ENCODE results near the gene ADAMTS4. TPM values are rescaled to one million over a fixed set of nuclear protein-coding genes. Genes with fewer than 3 reads are reported as not detected.

The ADAMTS4 gene
- total and polyA plus RNA-seq, 2 of the 4 experiments (the other 2 are of a cell fraction), result 0.39 to 0.72 TPM

- H4K91ac ChIP-seq (ENCODE audit: insufficient read depth, low read depth, low read length), result no peak overlapping the region
- no peak overlapping the region for H3K9ac ChIP-seq (ENCODE audit: low read depth, low read length)
- CTCF ChIA-PET, result interaction anchor here (1.4 kb wide), 1 partner anchor 160 kb away, joined by 6 read pairs; no protein-coding TSS in a partner anchor
- no peak overlapping the region for H2AFZ ChIP-seq (replicated peaks; ENCODE audit: low read length, poor library complexity)
- H3K36me3 ChIP-seq (ENCODE audit: control insufficient read depth, insufficient read depth, low read length), result no peaks in the 10 kb centered on the region
- no peak overlapping the region for H2BK120ac ChIP-seq (ENCODE audit: low read depth, low read length)
- no peak overlapping the region for H3K4ac ChIP-seq (ENCODE audit: low read depth, low read length)
- in situ Hi-C loops (cut with MboI; ENCODE audit: low sequenced_read_pairs), result no loop called here
- 48% methylated on average over 2 of the region's 6 CpGs; no CpG with 5 or more reads in 1 of the 2 experiments for WGBS, 2 experiments (ENCODE audit: extremely low coverage in 2 of 2, insufficient read length in 1 of 2)
- H4K20me1 ChIP-seq (ENCODE audit: insufficient read depth, low read length), result no peaks in the 10 kb centered on the region
- peaks cover 6% of the 10 kb centered on the region for H3K9me1 ChIP-seq (ENCODE audit: insufficient read depth, low read length)
- no peak overlapping the region for H2AK9ac ChIP-seq (replicated peaks; ENCODE audit: low read depth, low read length, poor library complexity)
- H3K56ac ChIP-seq (ENCODE audit: extremely low read depth, insufficient read depth, low read length), result no peak overlapping the region
- no peaks in the 10 kb centered on the region; the same call in 1 of the 2 replicates for H3K27me3 ChIP-seq (ENCODE audit: control insufficient read depth, insufficient read depth, low read length)
- H3K27ac ChIP-seq (ENCODE audit: insufficient read depth, low read length), result no peak overlapping the region
- no peak overlapping the region for H4K5ac ChIP-seq (ENCODE audit: low read depth, low read length)
- no peak overlapping the region for H2BK20ac ChIP-seq (ENCODE audit: low read depth, low read length)
- H4K8ac ChIP-seq (ENCODE audit: low read depth in 2 of 2, low read length in 2 of 2), result no peak overlapping the region
- no peak overlapping the region for H3K23ac ChIP-seq (ENCODE audit: low read depth, low read length)
- dilution Hi-C loops (cut with HindIII; ENCODE audit: low sequenced_read_pairs, unreplicated experiment), result no loop called here
- no peak overlapping the region for H3K18ac ChIP-seq (ENCODE audit: low read depth, low read length)
- no peak overlapping the region for H3K4me3 ChIP-seq (ENCODE audit: insufficient read depth, low read depth, low read length)
- H3K79me1 ChIP-seq (ENCODE audit: low read depth in 1 of 2, low read length in 2 of 2), result peaks cover 9 to 14% of the 10 kb centered on the region in 2 experiments; a peak in 3 of 4 replicates
- no peaks in the 10 kb centered on the region for H3K9me3 ChIP-seq (ENCODE audit: control insufficient read depth, insufficient read depth, low read length)
- POLR2A ChIA-PET (ENCODE audit: unreplicated experiment), result no interaction called here
- no peak overlapping the region for H3K14ac ChIP-seq (replicated peaks; ENCODE audit: low read depth, low read length)
- no TSS peak for BruUV-seq (replicated peaks)
- H2BK15ac ChIP-seq (ENCODE audit: low read depth, low read length), result no peak overlapping the region
- TF ChIP-seq ELK1 (IDR thresholded peaks at IDR 0.05; ENCODE audit: borderline replicate concordance, low read depth, low read length) (no peak), MAFK (IDR thresholded peaks at IDR 0.05; ENCODE audit: low read depth, low read length) (no peak), FOS (IDR thresholded peaks at IDR 0.05; ENCODE audit: low read depth, low read length) (no peak), MXI1 (IDR thresholded peaks at IDR 0.05; ENCODE audit: borderline replicate concordance, low read depth, low read length) (no peak), USF2 (IDR thresholded peaks at IDR 0.05; ENCODE audit: low read depth, low read length) (no peak), CHD1 (IDR thresholded peaks at IDR 0.05; ENCODE audit: low read depth, low read length) (no peak), RFX5 (IDR thresholded peaks at IDR 0.05; ENCODE audit: low read depth, low read length) (no peak), CEBPB (IDR thresholded peaks at IDR 0.05; ENCODE audit: low read depth, low read length) (no peak), CTCF (conservative IDR thresholded peaks at IDR 0.05; ENCODE audit: low read depth, low read length) (no peak), RAD21 (IDR thresholded peaks at IDR 0.05; ENCODE audit: low read length) (no peak), RCOR1 (IDR thresholded peaks at IDR 0.05; ENCODE audit: insufficient replicate concordance, low read length) (no peak)
- intact Hi-C loops (cut with micrococcal nuclease), result no loop called here
- H3K4me1 ChIP-seq (ENCODE audit: control insufficient read depth, insufficient read depth, low read length), result peaks cover 13% of the 10 kb centered on the region
- no peak overlapping the region for H3K4me2 ChIP-seq (ENCODE audit: low read depth, low read length)
- H2AK5ac ChIP-seq (ENCODE audit: low read depth, low read length), result no peak overlapping the region
- H2BK5ac ChIP-seq (ENCODE audit: low read depth, low read length, poor library complexity, severe bottlenecking), result no peak overlapping the region
- no peak for DNase-seq
- ATAC-seq (ENCODE audit: low read depth), result no peak
Observed at GRCh38 chr1:161222175-161223019, 23.5 kb upstream of the ADAMTS4 start.

Data from IMR-90 (cell line).